ENCODE data around the gene ANAPC13.
A peak's percentile ranks its signal among the peaks of the same experiment; 100 is the strongest.

Gene ANAPC13, protein sequence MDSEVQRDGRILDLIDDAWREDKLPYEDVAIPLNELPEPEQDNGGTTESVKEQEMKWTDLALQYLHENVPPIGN

GRCh38 chr3:134485718-134486576 is at the start of gene ANAPC13, which contains the start of gene CEP63:
TSS of gene ANAPC13 (minus strand) at chr3:134485985. CDS start at chr3:134482904, 3,081 bp downstream.
TSS of gene CEP63 (plus strand) at chr3:134486057. CDS start at chr3:134495321, 9,264 bp downstream.
- DNase-seq: peak; percentile 98

- DNase-seq: no peak
Observed at GRCh38 chr3:134535186-134535970, 49.6 kb upstream of the ANAPC13 start.

DNA sequence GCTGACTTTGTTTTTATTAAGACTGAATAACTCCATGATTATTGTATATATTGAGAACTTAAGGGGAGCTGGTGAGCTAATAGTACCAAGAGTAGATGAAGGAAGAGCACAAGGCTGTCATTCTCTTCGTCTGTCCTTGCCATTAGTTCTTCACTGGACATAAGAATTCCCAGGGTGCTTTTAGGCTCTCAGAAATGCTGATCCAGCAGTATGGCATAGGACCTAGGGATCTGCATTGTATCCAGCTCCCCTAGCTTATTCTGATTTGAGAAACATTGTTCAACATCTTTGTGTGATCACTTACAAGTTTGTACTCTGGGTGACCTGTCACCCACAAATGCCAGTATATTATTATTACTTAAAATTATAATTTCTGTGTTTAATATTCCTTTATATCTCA is 47.7 kb upstream of the ANAPC13 start:
- no peak for DNase-seq

DNA sequence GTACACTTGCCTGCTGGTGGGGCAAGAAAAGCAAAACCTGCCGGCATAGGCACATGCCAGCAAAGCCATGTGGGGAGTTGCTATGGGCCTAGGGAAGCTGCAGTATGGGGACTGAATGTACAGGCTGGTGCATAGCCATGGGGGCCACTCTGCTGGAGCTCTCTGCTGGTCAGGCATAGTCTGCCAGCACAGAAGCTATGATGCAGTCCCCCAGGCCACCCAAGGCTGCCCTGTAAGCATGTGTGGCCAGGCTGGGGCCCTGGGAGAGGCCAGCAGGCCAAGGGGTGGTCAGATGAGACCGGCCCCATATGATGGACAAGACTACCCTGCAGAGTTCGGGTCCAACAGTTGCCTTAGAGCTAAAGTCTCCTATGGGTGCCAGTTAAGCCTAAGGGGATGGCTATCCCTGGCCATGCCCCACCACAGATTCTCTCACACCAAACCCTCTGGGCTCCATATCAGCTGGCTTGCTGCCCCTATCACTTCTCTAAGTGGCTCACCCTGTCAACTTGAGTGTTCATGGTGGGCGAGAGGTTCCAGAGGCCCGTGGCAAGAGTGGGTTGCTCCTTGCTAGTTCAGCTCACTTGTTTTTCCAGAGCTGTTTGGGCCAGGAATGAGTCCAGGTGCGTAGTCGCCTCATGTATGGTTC is 41.9 kb upstream of the ANAPC13 start:
- DNase-seq: no peak

DNA sequence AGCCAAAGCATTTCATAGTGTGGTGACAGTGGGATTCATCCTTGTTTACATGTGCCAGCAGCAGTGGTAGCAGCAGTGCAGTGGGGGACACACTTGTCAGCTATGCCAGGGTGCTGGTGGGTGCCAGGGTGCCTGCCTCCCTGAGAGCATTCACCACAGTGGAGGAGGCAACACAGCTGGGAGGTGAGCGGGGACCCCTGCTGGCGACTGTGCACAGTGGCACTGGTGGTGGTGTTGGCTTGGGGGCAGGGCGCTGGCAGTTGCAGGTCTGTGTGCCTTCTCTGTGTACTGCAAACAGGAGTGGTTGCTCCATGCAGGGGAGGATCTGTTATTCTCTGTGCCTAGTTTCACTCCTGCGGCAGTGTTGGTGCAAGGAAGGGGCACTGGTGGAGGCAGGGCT is 41.3 kb upstream of the ANAPC13 start:
- peak; percentile 25 for DNase-seq

DNA sequence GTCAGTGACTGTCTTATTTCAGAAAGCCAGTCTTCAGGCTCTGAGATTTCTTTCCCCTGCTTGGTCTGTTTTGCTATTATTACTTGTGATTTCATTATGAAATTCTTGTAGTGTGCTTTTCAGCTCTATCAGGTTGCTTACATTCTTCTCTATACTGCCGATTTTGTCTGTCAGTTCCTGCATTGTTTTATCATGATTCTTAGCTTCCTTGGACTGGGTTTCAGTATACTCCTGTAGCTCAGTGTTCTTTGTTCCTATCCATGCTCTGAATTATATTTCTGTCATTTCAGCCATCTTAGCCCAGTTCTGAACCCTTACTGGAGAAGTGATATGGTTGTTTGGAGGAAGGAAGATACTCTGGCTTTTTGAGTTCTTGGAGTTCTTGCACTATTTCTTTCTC is 40.5 kb upstream of the ANAPC13 start:
- no peak for DNase-seq

DNA sequence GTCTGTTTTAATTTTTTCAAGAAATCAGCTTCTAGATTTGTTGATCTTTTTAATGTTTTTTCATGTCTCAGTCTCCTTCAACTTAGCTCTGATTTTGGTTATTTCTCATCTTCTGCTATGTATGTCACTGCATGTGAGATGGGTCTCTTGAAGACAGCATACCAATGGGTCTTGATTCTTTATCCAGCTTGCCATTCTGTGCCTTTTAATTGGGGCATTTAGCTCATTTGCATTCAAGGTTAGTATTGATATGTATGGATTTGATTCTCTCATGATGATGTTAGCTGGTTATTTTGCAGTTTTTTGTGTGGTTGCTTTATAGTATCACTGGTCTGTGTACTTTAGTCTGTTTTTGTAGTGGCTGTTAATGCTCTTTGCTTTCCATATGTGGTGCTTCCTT is 39.5 kb upstream of the ANAPC13 start:
- DNase-seq: no peak

- DNase-seq: no peak
Observed at GRCh38 chr3:134522541-134522940, 36.8 kb upstream of the ANAPC13 start.

DNA sequence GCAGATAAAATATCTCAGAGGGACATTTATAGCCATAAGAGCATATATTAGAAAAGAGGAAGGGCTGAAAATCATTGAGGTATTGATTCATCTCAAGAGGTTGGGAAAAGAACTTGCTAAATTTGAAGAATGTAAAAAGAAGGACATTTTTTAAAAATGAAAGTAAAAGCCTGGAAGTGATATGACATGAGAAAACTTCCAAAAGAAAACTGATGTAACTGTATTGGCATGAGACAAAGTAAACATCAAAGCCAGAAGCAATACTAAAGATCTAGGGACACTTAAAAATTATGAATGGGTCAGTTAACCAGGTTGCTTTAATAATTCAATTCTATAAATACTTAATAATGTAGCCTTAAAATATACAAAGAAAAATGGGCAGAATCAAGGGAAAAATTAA is 32.0 kb upstream of the ANAPC13 start:
- no peak for DNase-seq

DNA sequence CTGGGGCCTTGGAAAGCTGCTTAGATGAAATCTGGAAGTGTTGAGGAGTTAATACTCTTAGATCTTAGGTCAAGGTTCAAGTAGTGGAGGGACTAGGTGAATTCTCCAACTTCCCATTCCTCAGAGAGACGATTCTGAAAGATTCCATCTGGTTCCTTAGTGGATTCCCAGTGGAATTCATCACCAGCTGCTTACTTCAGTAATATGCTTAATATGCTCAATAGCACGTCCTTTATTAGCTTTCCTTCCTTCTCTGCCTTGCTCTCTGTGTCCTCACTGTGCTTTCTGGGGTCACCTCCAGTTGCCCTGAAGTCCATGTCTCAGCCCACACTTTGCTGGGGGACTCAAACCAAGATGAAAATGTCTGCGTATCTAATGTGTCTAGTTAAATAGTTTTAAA is 31.1 kb upstream of the ANAPC13 start:
- no peak for DNase-seq

- DNase-seq: no peak
Observed at GRCh38 chr3:134511500-134511899, 25.7 kb upstream of the ANAPC13 start.

GRCh38 chr3:134505485-134505884 is 19.7 kb upstream of the ANAPC13 start:
- DNase-seq: no peak

GRCh38 chr3:134504132-134504531 is 18.3 kb upstream of the ANAPC13 start:
- no peak for DNase-seq

GRCh38 chr3:134503266-134503665 is 17.5 kb upstream of the ANAPC13 start:
- no peak for DNase-seq

DNA sequence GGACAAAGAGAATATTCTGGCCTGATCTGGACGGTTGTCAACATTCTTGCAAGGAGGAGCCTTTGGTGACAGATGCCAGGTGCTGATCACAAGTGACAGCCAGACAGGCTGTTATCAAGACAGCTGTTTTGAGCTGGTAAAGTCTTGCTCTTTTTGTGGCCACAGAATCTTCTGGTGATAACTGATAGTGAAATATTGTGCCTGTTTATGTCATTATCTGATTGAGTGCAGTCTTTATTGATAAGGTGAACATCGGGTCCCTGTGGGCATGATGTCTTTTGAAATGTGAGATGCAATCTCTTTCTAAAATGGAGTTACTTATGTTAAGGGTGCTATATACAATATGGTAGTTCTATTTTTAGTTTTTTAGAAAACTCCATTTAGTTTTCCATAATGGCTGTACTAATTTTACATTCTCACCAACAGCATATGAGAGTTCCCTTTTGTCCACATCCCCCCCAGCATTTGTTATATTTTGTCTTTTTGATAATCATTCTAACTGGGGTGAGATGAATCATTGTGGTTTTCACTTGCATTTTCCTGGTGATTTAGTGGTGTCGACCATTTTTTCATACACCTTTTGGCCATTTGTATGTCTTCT is 10.8 kb upstream of the ANAPC13 start:
- no peak for DNase-seq

DNA sequence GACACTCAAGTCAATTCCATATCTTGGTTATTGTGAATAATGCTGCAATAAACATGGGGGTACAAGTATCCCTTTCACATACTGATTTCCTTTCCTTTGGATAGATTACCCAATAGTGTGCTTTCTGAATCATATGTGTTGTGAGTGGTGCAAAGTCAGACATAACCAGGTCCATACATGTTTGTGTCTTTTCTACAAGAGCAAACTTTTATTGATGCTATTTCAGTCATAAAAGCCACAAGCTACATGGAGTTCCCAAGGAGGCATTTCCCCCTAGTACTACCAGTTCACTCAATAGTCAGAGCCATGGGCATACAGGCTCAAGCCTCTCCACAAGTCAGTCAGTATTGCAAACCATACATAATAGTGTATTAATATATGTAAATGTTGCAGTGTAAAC is 10.2 kb upstream of the ANAPC13 start:
- no peak for DNase-seq

DNA sequence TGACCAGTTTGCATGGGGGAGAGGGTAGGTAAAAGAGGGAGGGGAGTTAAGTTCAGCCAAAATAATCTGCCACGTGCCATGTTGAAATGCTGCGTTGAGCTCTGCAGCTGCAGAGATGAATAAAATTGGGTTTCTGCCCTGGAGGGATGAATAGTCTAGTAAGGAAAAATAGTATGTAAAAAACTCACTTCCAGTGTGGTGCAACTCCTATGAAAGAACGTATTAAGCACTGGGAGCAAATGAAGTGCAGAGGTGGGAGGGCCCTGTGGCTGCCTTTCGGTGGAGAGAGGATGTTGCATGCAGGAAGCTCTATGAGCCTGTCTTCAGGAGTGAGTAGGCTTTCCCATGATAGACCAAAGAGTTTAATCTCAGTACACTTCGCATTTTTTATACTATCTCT is 8.7 kb upstream of the ANAPC13 start:
- DNase-seq: no peak

GRCh38 chr3:134487406-134487805 is 1.6 kb upstream of the ANAPC13 start:
- DNase-seq: peak; percentile 44

DNA sequence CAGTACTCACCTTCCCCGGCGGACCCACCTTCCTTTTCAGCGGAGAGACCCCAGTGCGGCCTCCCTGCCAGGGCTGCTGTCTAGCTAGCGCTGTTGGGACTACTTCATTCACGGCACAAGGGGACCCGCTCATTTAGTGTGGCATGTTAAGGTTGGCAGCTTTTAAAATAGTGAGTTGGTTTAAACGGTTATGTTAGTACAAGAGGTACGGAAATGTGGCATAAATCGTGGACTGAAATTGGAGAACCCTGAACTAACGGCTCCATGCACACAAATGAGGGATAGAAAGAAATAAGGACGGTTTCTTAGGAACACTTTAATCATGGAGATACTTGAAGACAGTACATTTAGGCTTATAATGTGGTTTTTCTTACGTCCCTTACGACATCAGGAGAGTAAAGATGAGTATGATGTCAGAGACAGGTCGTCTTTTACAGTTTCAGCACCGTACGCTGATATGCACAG is 824 bp upstream of the ANAPC13 start:
- DNase-seq: peak; percentile 62

- DNase-seq: peak; percentile 71
Observed at GRCh38 chr3:134485075-134485717, 589 bp downstream of the ANAPC13 start.

GRCh38 chr3:134483195-134483900 is 2.4 kb downstream of the ANAPC13 start:
- DNase-seq: no peak

DNA sequence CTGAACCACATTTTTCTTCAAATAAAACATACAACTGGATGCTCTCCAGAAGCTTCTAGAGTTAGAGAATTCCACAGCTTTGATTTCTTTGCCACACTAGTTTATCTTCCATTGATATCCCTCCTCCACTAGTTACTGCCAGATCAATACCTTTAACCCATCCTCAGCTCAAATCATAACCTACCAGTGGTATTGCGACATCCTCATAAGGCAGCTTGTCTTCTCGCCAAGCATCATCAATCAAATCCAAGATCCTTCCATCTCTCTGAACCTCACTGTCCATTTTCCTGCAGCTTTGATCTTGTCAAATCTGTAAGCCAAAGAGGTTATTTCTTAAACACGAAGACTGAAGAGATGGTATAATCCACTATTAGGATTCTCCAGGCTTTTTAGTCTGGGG is 3.2 kb downstream of the ANAPC13 start:
- no peak for DNase-seq
